ENCODE data around the gene SEPTIN1.

DNA sequence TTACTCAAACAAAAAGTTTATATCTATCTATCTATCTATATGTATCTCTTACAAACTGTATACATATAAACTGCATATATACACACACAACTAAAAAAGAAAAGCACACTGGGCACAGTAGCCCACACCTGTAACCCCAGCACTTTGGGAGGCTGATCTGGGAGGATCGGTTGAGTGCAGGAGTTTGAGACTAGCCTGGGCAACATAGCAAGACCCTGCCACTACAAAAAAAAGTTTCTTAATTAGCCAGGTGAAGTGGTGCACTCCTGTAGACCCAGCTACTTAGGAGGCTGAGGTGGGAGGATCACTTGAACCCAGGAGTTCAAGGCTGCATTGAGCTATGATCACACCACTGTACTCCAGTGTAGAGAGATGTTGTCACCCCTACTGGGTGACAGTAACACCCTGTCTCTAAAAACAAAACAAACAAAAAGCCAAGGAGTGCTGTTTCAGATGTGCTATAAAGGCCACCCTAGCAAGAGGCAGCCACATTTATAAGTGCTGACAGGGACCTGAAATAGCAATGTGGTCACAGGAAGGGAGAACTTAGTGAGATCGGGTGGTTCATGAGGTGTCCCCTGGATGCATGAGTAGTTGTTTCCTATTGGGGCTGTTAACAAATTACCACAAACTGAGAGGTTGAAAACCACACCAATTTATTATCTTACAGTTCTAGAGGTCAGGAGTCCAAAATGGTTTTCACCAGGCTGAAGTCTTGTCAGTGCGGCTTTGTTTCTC, 32.1 kb downstream of the SEPTIN1 start:
- TF ChIP-seq POLR2A (IDR thresholded peaks at IDR 0.05; ENCODE audit: extremely low read depth, insufficient read length), result no peak
- TF ChIP-seq, protein P1, sequence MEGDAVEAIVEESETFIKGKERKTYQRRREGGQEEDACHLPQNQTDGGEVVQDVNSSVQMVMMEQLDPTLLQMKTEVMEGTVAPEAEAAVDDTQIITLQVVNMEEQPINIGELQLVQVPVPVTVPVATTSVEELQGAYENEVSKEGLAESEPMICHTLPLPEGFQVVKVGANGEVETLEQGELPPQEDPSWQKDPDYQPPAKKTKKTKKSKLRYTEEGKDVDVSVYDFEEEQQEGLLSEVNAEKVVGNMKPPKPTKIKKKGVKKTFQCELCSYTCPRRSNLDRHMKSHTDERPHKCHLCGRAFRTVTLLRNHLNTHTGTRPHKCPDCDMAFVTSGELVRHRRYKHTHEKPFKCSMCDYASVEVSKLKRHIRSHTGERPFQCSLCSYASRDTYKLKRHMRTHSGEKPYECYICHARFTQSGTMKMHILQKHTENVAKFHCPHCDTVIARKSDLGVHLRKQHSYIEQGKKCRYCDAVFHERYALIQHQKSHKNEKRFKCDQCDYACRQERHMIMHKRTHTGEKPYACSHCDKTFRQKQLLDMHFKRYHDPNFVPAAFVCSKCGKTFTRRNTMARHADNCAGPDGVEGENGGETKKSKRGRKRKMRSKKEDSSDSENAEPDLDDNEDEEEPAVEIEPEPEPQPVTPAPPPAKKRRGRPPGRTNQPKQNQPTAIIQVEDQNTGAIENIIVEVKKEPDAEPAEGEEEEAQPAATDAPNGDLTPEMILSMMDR (IDR thresholded peaks at IDR 0.05; ENCODE audit: low read depth, low read length), result no peak
- TF ChIP-seq, protein P2, sequence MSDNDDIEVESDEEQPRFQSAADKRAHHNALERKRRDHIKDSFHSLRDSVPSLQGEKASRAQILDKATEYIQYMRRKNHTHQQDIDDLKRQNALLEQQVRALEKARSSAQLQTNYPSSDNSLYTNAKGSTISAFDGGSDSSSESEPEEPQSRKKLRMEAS (IDR thresholded peaks at IDR 0.05; ENCODE audit: low read depth, low read length), result no peak
